Measurements from ENCODE around the gene FUT1. TPM values are rescaled to one million over a fixed set of nuclear protein-coding genes. Genes with fewer than 3 reads are reported as not detected.
A peak's percentile ranks its signal among the peaks of the same experiment; 100 is the strongest.

Gene FUT1
- total and polyA plus RNA-seq, 9 of the 15 experiments (the other 6 are each of a cell fraction or from before 2014, with no cell fraction given) = 2.3 to 18.5 (median 8.8) TPM

DNA sequence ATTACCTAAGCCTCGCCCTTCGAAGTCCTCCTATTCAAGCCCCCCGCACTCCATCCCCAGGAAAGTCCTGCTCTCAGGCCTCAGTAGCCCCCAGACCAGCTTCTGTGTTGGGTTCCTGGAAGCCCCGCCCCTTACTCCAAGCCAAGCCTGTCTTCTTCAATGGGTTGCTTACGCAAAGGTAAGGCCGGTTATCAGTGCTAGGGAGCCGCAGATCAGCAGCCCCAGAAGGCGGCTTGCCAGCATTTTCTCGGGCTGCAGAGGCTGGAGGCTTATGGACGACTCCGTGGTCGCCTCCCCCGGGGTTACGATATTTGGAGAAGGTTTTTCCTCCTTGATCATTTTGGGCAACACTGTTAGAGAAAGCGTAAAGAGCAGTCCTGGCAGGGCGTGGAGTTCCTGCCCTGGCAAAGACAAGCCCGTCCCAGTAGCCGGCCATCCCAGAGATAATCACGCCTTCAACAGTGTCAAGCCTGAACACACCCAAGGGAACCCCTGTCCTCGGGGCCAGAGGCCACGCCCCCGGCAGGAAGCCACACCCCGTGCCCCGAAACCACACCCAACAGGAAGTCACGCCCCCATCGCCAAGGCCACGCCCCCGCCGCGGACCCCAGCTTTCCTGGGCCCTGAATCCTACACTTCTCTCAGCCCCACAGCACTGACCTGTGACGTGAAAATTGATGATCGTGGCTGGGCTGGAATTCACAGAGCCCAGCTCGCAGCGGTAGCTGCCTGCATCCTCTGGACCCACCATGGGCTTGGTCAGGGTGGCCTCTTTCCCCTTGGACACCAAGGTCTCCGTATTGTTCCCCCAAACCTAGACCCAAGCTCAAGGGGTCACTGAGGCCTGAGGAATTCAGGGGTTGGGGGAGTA is 11.1 kb downstream of the FUT1 start (continued):
- no peak for TF ChIP-seq ZSCAN29 (IDR thresholded peaks at IDR 0.05)
- no peak for TF ChIP-seq KDM4B (IDR thresholded peaks at IDR 0.05; ENCODE audit: borderline replicate concordance in 2 of 2, low read depth in 1 of 2)
- no peak for TF ChIP-seq POU5F1 (IDR thresholded peaks at IDR 0.05; ENCODE audit: borderline replicate concordance, low read depth, low read length, partially characterized antibody)
- no peak for TF ChIP-seq NFRKB (IDR thresholded peaks at IDR 0.05; ENCODE audit: low read depth)
- TF ChIP-seq, protein P1, sequence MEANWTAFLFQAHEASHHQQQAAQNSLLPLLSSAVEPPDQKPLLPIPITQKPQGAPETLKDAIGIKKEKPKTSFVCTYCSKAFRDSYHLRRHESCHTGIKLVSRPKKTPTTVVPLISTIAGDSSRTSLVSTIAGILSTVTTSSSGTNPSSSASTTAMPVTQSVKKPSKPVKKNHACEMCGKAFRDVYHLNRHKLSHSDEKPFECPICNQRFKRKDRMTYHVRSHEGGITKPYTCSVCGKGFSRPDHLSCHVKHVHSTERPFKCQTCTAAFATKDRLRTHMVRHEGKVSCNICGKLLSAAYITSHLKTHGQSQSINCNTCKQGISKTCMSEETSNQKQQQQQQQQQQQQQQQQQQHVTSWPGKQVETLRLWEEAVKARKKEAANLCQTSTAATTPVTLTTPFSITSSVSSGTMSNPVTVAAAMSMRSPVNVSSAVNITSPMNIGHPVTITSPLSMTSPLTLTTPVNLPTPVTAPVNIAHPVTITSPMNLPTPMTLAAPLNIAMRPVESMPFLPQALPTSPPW (CRISPR knock-in tag; IDR thresholded peaks at IDR 0.05) = peak; percentile 64
- TF ChIP-seq TAF7 (tag; IDR thresholded peaks at IDR 0.05) = no peak
- TF ChIP-seq BDP1 (IDR thresholded peaks at IDR 0.05; ENCODE audit: insufficient read depth, insufficient read length) = no peak
- no peak; the same call in 1 of the 2 replicates for TF ChIP-seq ETV5 (CRISPR knock-in tag; IDR thresholded peaks at IDR 0.05; ENCODE audit: low read depth)
- no peak for TF ChIP-seq HIVEP1 (CRISPR knock-in tag; IDR thresholded peaks at IDR 0.05)
- TF ChIP-seq STAT5B (CRISPR knock-in tag; IDR thresholded peaks at IDR 0.05) = no peak
- TF ChIP-seq ELF1 (tag; IDR thresholded peaks at IDR 0.05) = peak; percentile 47; the same call in 1 of the 2 replicates
- TF ChIP-seq, protein P2, sequence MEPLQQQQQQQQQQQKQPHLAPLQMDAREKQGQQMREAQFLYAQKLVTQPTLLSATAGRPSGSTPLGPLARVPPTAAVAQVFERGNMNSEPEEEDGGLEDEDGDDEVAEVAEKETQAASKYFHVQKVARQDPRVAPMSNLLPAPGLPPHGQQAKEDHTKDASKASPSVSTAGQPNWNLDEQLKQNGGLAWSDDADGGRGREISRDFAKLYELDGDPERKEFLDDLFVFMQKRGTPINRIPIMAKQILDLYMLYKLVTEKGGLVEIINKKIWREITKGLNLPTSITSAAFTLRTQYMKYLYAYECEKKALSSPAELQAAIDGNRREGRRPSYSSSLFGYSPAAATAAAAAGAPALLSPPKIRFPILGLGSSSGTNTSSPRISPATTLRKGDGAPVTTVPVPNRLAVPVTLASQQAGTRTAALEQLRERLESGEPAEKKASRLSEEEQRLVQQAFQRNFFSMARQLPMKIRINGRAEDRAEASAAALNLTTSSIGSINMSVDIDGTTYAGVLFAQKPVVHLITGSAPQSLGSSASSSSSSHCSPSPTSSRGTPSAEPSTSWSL (CRISPR knock-in tag; IDR thresholded peaks at IDR 0.05; ENCODE audit: borderline replicate concordance) = no peak
- TF ChIP-seq, protein P3, sequence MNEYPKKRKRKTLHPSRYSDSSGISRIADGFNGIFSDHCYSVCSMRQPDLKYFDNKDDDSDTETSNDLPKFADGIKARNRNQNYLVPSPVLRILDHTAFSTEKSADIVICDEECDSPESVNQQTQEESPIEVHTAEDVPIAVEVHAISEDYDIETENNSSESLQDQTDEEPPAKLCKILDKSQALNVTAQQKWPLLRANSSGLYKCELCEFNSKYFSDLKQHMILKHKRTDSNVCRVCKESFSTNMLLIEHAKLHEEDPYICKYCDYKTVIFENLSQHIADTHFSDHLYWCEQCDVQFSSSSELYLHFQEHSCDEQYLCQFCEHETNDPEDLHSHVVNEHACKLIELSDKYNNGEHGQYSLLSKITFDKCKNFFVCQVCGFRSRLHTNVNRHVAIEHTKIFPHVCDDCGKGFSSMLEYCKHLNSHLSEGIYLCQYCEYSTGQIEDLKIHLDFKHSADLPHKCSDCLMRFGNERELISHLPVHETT (CRISPR knock-in tag; conservative IDR thresholded peaks at IDR 0.05 in 1 of 2, IDR thresholded peaks at IDR 0.05 in 1 of 2) = 0 out of 4 replicates have a peak, but pooled peaks of 1 of the 2 experiments have one; percentile 38
- TF ChIP-seq HDAC8 (tag; IDR thresholded peaks at IDR 0.05) = no peak
- peak; percentile 25; the same call in 1 of the 2 replicates for TF ChIP-seq CREM (IDR thresholded peaks at IDR 0.05; ENCODE audit: low read depth)
- TF ChIP-seq, protein P4, sequence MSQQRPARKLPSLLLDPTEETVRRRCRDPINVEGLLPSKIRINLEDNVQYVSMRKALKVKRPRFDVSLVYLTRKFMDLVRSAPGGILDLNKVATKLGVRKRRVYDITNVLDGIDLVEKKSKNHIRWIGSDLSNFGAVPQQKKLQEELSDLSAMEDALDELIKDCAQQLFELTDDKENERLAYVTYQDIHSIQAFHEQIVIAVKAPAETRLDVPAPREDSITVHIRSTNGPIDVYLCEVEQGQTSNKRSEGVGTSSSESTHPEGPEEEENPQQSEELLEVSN (IDR thresholded peaks at IDR 0.05; ENCODE audit: borderline replicate concordance in 1 of 2, extremely low read depth in 1 of 2, insufficient read depth in 1 of 2, insufficient read length in 1 of 2, low read depth in 1 of 2, low read length in 1 of 2, poor library complexity in 1 of 2, severe bottlenecking in 1 of 2) = peak in 1 of 2 experiments; percentile 14
- peak; percentile 52; the same call in 1 of the 2 replicates for TF ChIP-seq MYC (IDR thresholded peaks at IDR 0.05; ENCODE audit: low read depth, low read length)
- TF ChIP-seq MYC (CRISPR knock-in tag; IDR thresholded peaks at IDR 0.05; ENCODE audit: borderline replicate concordance, low read depth) = no peak
- TF ChIP-seq ZNF431 (CRISPR knock-in tag; IDR thresholded peaks at IDR 0.05) = no peak
- TF ChIP-seq KAT7 (CRISPR knock-in tag; IDR thresholded peaks at IDR 0.05; ENCODE audit: borderline replicate concordance) = 0 out of 2 replicates have a peak, but pooled peaks have one; percentile 21
- TF ChIP-seq FOXJ2 (tag; IDR thresholded peaks at IDR 0.05) = no peak
- TF ChIP-seq TRIM24 (IDR thresholded peaks at IDR 0.05) = no peak

Data from K562 (cell line).